Measurements from ENCODE around the gene LGI2.

The LGI2 gene

DNA sequence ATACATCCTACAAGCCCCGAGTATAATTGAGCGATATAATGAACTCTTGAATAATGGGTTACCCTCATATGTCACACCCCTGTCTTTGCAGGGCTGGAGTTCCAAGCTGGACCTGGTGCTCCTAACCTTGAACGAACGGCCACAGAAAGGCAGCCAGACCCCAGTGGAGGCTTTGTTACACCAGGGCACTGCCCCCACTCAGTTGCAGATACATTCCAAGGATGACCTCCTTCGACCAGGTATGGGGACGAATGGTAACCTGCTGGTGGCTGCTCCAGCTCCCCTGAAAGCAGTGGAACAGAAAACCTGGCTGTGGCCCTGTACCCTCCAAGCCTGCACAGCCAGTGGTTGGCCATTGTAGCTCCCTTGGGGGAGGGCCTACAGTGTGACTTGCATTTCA is 61.3 kb downstream of the LGI2 start:
- Histone ChIP-seq H2BK12ac (ENCODE audit: low read length) (no peak overlapping the region), H3K14ac (ENCODE audit: low read length) (peak overlapping the region; percentile 15), H3K4ac (ENCODE audit: low read length) (no peak overlapping the region), H3K18ac (ENCODE audit: low read length) (no peak overlapping the region), H3K9me3 (replicated peaks in 1 of 2; ENCODE audit: control insufficient read depth in 2 of 2, insufficient read depth in 1 of 2, low read depth in 1 of 2, low read length in 2 of 2) (peaks cover 16 to 18% of the 10 kb centered on the region in 2 donors), H3K4me3 (ENCODE audit: low read length in 2 of 2) (no peak overlapping the region), H3K4me2 (ENCODE audit: insufficient read depth, low read length, poor library complexity, severe bottlenecking) (no peak overlapping the region), H3K79me1 (ENCODE audit: low read depth, low read length) (no peaks in the 10 kb centered on the region), H2BK120ac (ENCODE audit: low read depth, low read length) (no peak overlapping the region), H2AFZ (ENCODE audit: low read length) (no peak overlapping the region), H3K36me3 (replicated peaks in 1 of 2; ENCODE audit: control insufficient read depth in 2 of 2, insufficient read depth in 2 of 2, low read length in 2 of 2) (no peaks in the 10 kb centered on the region), H3K4me1 (ENCODE audit: control insufficient read depth in 2 of 2, insufficient read depth in 1 of 2, low read depth in 1 of 2, low read length in 2 of 2) (peaks cover 0 to 2% of the 10 kb centered on the region in 2 donors), H4K8ac (ENCODE audit: low read depth, low read length) (no peak overlapping the region), H2AK5ac (ENCODE audit: low read depth, low read length) (no peak overlapping the region), H3K27ac (replicated peaks; ENCODE audit: low read length) (no peak overlapping the region), H3K23ac (ENCODE audit: low read depth, low read length, poor library complexity) (no peak overlapping the region), H2BK5ac (ENCODE audit: low read length) (no peak overlapping the region), H2BK15ac (ENCODE audit: low read length) (no peak overlapping the region), H3K9ac (ENCODE audit: low read depth, low read length, poor library complexity) (no peak overlapping the region), H4K91ac (ENCODE audit: low read depth, low read length, poor library complexity) (no peak overlapping the region), H3K27me3 (ENCODE audit: control insufficient read depth in 3 of 3, insufficient read depth in 3 of 3, low read depth in 1 of 3, low read length in 3 of 3) (no peaks in the 10 kb centered on the region)
- no CpG with 5 or more reads among the region's 6 CpGs for WGBS, 2 donors (ENCODE audit: extremely low coverage in 2 of 2, insufficient read length in 2 of 2, insufficient replicate concordance in 1 of 2)
- DNase-seq (ENCODE audit: low spot score) = no peak

GRCh38 chr4:24968992-24969391 is 61.8 kb downstream of the LGI2 start:
- Histone ChIP-seq H3K4me1 (ENCODE audit: control insufficient read depth in 2 of 2, insufficient read depth in 1 of 2, low read depth in 1 of 2, low read length in 2 of 2) (peaks cover 0 to 2% of the 10 kb centered on the region in 2 donors), H2BK5ac (ENCODE audit: low read length) (no peak overlapping the region), H2AFZ (ENCODE audit: low read length) (no peak overlapping the region), H2BK120ac (ENCODE audit: low read depth, low read length) (no peak overlapping the region), H2BK15ac (ENCODE audit: low read length) (no peak overlapping the region), H3K27ac (replicated peaks; ENCODE audit: low read length) (no peak overlapping the region), H3K18ac (ENCODE audit: low read length) (no peak overlapping the region), H3K14ac (ENCODE audit: low read length) (no peak overlapping the region), H3K9ac (ENCODE audit: low read depth, low read length, poor library complexity) (no peak overlapping the region), H3K36me3 (replicated peaks in 1 of 2; ENCODE audit: control insufficient read depth in 2 of 2, insufficient read depth in 2 of 2, low read length in 2 of 2) (no peaks in the 10 kb centered on the region), H3K4ac (ENCODE audit: low read length) (no peak overlapping the region), H2AK5ac (ENCODE audit: low read depth, low read length) (no peak overlapping the region), H3K23ac (ENCODE audit: low read depth, low read length, poor library complexity) (no peak overlapping the region), H2BK12ac (ENCODE audit: low read length) (no peak overlapping the region), H3K9me3 (replicated peaks in 1 of 2; ENCODE audit: control insufficient read depth in 2 of 2, insufficient read depth in 1 of 2, low read depth in 1 of 2, low read length in 2 of 2) (peaks cover 16 to 20% of the 10 kb centered on the region in 2 donors), H4K91ac (ENCODE audit: low read depth, low read length, poor library complexity) (no peak overlapping the region), H4K8ac (ENCODE audit: low read depth, low read length) (no peak overlapping the region), H3K27me3 (ENCODE audit: control insufficient read depth in 3 of 3, insufficient read depth in 3 of 3, low read depth in 1 of 3, low read length in 3 of 3) (no peaks in the 10 kb centered on the region), H3K4me3 (ENCODE audit: low read length in 2 of 2) (no peak overlapping the region), H3K79me1 (ENCODE audit: low read depth, low read length) (no peaks in the 10 kb centered on the region), H3K4me2 (ENCODE audit: insufficient read depth, low read length, poor library complexity, severe bottlenecking) (no peak overlapping the region)
- WGBS, 2 donors (ENCODE audit: extremely low coverage in 2 of 2, insufficient read length in 2 of 2, insufficient replicate concordance in 1 of 2) = no CpG with 5 or more reads among the region's 3 CpGs
- DNase-seq (ENCODE audit: low spot score) = no peak

GRCh38 chr4:24968278-24968677 is 62.5 kb downstream of the LGI2 start:
- H3K79me1 ChIP-seq (ENCODE audit: low read depth, low read length) = no peaks in the 10 kb centered on the region
- H3K23ac ChIP-seq (ENCODE audit: low read depth, low read length, poor library complexity) = no peak overlapping the region
- no peak overlapping the region for H4K8ac ChIP-seq (ENCODE audit: low read depth, low read length)
- no peak overlapping the region for H3K9ac ChIP-seq (ENCODE audit: low read depth, low read length, poor library complexity)
- no peak overlapping the region for H3K18ac ChIP-seq (ENCODE audit: low read length)
- no peak for DNase-seq (ENCODE audit: low spot score)
- no peak overlapping the region for H3K14ac ChIP-seq (ENCODE audit: low read length)
- H2BK5ac ChIP-seq (ENCODE audit: low read length) = no peak overlapping the region
- no peak overlapping the region for H2BK120ac ChIP-seq (ENCODE audit: low read depth, low read length)
- no peak overlapping the region for H3K27ac ChIP-seq (replicated peaks; ENCODE audit: low read length)
- H2AFZ ChIP-seq (ENCODE audit: low read length) = no peak overlapping the region
- H4K91ac ChIP-seq (ENCODE audit: low read depth, low read length, poor library complexity) = no peak overlapping the region
- no peaks in the 10 kb centered on the region for H3K27me3 ChIP-seq (ENCODE audit: control insufficient read depth in 3 of 3, insufficient read depth in 3 of 3, low read depth in 1 of 3, low read length in 3 of 3)
- no peak overlapping the region for H3K4me3 ChIP-seq (ENCODE audit: low read length in 2 of 2)
- no CpG with 5 or more reads among the region's 6 CpGs for WGBS, 2 donors (ENCODE audit: extremely low coverage in 2 of 2, insufficient read length in 2 of 2, insufficient replicate concordance in 1 of 2)
- no peaks in the 10 kb centered on the region for H3K36me3 ChIP-seq (replicated peaks in 1 of 2; ENCODE audit: control insufficient read depth in 2 of 2, insufficient read depth in 2 of 2, low read length in 2 of 2)
- peaks cover 17 to 20% of the 10 kb centered on the region in 2 donors for H3K9me3 ChIP-seq (replicated peaks in 1 of 2; ENCODE audit: control insufficient read depth in 2 of 2, insufficient read depth in 1 of 2, low read depth in 1 of 2, low read length in 2 of 2)
- peaks cover 0 to 2% of the 10 kb centered on the region in 2 donors for H3K4me1 ChIP-seq (ENCODE audit: control insufficient read depth in 2 of 2, insufficient read depth in 1 of 2, low read depth in 1 of 2, low read length in 2 of 2)
- no peak overlapping the region for H2AK5ac ChIP-seq (ENCODE audit: low read depth, low read length)
- H2BK12ac ChIP-seq (ENCODE audit: low read length) = no peak overlapping the region
- H2BK15ac ChIP-seq (ENCODE audit: low read length) = no peak overlapping the region
- H3K4me2 ChIP-seq (ENCODE audit: insufficient read depth, low read length, poor library complexity, severe bottlenecking) = no peak overlapping the region
- no peak overlapping the region for H3K4ac ChIP-seq (ENCODE audit: low read length)

- no peak overlapping the region for H3K4ac ChIP-seq (ENCODE audit: low read length)
- no peak overlapping the region for H3K4me3 ChIP-seq (ENCODE audit: low read length in 2 of 2)
- no peak overlapping the region for H2AFZ ChIP-seq (ENCODE audit: low read length)
- H3K18ac ChIP-seq (ENCODE audit: low read length) = no peak overlapping the region
- no peak for DNase-seq (ENCODE audit: low spot score)
- no peak overlapping the region for H4K91ac ChIP-seq (ENCODE audit: low read depth, low read length, poor library complexity)
- no peak overlapping the region for H2BK12ac ChIP-seq (ENCODE audit: low read length)
- no peaks in the 10 kb centered on the region for H3K27me3 ChIP-seq (ENCODE audit: control insufficient read depth in 3 of 3, insufficient read depth in 3 of 3, low read depth in 1 of 3, low read length in 3 of 3)
- H3K36me3 ChIP-seq (replicated peaks in 1 of 2; ENCODE audit: control insufficient read depth in 2 of 2, insufficient read depth in 2 of 2, low read length in 2 of 2) = no peaks in the 10 kb centered on the region
- H3K23ac ChIP-seq (ENCODE audit: low read depth, low read length, poor library complexity) = no peak overlapping the region
- no peaks in the 10 kb centered on the region for H3K79me1 ChIP-seq (ENCODE audit: low read depth, low read length)
- no peak overlapping the region for H2AK5ac ChIP-seq (ENCODE audit: low read depth, low read length)
- no peak overlapping the region for H2BK120ac ChIP-seq (ENCODE audit: low read depth, low read length)
- no peak overlapping the region for H2BK5ac ChIP-seq (ENCODE audit: low read length)
- H3K4me2 ChIP-seq (ENCODE audit: insufficient read depth, low read length, poor library complexity, severe bottlenecking) = no peak overlapping the region
- no peak overlapping the region for H3K14ac ChIP-seq (ENCODE audit: low read length)
- no CpG with 5 or more reads among the region's 4 CpGs for WGBS, 2 donors (ENCODE audit: extremely low coverage in 2 of 2, insufficient read length in 2 of 2, insufficient replicate concordance in 1 of 2)
- H4K8ac ChIP-seq (ENCODE audit: low read depth, low read length) = no peak overlapping the region
- no peak overlapping the region for H2BK15ac ChIP-seq (ENCODE audit: low read length)
- H3K9me3 ChIP-seq (replicated peaks in 1 of 2; ENCODE audit: control insufficient read depth in 2 of 2, insufficient read depth in 1 of 2, low read depth in 1 of 2, low read length in 2 of 2) = peaks cover 19 to 20% of the 10 kb centered on the region in 2 donors
- H3K27ac ChIP-seq (replicated peaks; ENCODE audit: low read length) = no peak overlapping the region
- peaks cover 0 to 2% of the 10 kb centered on the region in 2 donors for H3K4me1 ChIP-seq (ENCODE audit: control insufficient read depth in 2 of 2, insufficient read depth in 1 of 2, low read depth in 1 of 2, low read length in 2 of 2)
- H3K9ac ChIP-seq (ENCODE audit: low read depth, low read length, poor library complexity) = no peak overlapping the region
Measured at GRCh38 chr4:24967346-24967745, 63.4 kb downstream of the LGI2 start.
